Chondrocyte (in vitro differentiated cells): ENCODE results near the gene LST1. TPM values are rescaled to one million over a fixed set of nuclear protein-coding genes. Genes with fewer than 3 reads are reported as not detected.

Source experiments
- DNase-seq: peaks from one replicate; pipeline ENCODE4 v3.0.0; 2021; ENCODE audit warnings: mixed read lengths, low spot score
- H3K27ac Mint-ChIP-seq: one replicate; pipeline ENCODE4 v1.8.0; 2021; ENCODE audit warnings: mild to moderate bottlenecking, moderate library complexity, mixed read lengths; ENCODE audit not compliant: unreplicated experiment
- H3K27me3 Mint-ChIP-seq: 2 replicates; pipeline ENCODE4 v1.8.0; 2021; ENCODE audit warnings: low read depth, mixed read lengths
- H3K36me3 Mint-ChIP-seq: 2 replicates; pipeline ENCODE4 v1.8.0; 2021; ENCODE audit warnings: low read depth, mixed read lengths
- H3K4me1 Mint-ChIP-seq: 2 replicates; pipeline ENCODE4 v1.8.0; 2021; ENCODE audit warnings: low read depth, mild to moderate bottlenecking, mixed read lengths
- H3K4me3 Mint-ChIP-seq: one replicate; pipeline ENCODE4 v1.8.0; 2021; ENCODE audit warnings: mild to moderate bottlenecking, moderate library complexity, mixed read lengths; ENCODE audit not compliant: unreplicated experiment
- H3K9me3 Mint-ChIP-seq: 2 replicates; pipeline ENCODE4 v1.8.0; 2021; ENCODE audit warnings: low read depth, mixed read lengths
- total RNA-seq: library from RNA; stranded (reverse); gene quantifications from 3 replicates; pipeline ENCODE4 v1.2.1, GENCODE V29; 2021
- TF ChIP-seq, protein P1 (sequence below): fragments of 200-600 bp; sonication (generic); IDR thresholded peaks from 2 replicates; pipeline ENCODE4 v1.5.0; 2021; ENCODE audit warnings: antibody characterized with exemption, mild to moderate bottlenecking, moderate library complexity

LST1 gene
- total RNA-seq, 1 donor from 2014 or later: not detected

DNA sequence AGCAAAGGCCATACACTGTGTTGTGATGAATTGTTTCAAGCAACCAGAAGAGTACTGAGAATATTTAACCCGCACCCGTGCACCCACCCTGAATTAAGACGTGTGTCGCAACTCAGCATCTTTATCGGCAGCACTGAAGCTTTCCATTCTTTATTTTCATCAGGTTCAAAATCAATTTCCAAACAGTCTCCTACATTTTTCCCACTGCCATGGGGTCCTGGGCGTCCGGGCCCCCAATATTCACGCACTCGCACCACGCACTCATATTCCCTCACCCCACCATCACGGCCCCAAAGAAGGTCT, 5.7 kb upstream of the LST1 start:
- peaks cover 16% of the 10 kb centered on the region for H3K4me1 Mint-ChIP-seq
- DNase-seq: no peak
- no peaks in the 10 kb centered on the region for H3K9me3 Mint-ChIP-seq
- H3K27me3 Mint-ChIP-seq: no peaks in the 10 kb centered on the region
- TF ChIP-seq, protein P1, sequence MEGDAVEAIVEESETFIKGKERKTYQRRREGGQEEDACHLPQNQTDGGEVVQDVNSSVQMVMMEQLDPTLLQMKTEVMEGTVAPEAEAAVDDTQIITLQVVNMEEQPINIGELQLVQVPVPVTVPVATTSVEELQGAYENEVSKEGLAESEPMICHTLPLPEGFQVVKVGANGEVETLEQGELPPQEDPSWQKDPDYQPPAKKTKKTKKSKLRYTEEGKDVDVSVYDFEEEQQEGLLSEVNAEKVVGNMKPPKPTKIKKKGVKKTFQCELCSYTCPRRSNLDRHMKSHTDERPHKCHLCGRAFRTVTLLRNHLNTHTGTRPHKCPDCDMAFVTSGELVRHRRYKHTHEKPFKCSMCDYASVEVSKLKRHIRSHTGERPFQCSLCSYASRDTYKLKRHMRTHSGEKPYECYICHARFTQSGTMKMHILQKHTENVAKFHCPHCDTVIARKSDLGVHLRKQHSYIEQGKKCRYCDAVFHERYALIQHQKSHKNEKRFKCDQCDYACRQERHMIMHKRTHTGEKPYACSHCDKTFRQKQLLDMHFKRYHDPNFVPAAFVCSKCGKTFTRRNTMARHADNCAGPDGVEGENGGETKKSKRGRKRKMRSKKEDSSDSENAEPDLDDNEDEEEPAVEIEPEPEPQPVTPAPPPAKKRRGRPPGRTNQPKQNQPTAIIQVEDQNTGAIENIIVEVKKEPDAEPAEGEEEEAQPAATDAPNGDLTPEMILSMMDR: no peak
- H3K36me3 Mint-ChIP-seq: no peaks in the 10 kb centered on the region
- H3K4me3 Mint-ChIP-seq: peak overlapping the region; percentile 97
- peak overlapping the region; percentile 49 for H3K27ac Mint-ChIP-seq

DNA sequence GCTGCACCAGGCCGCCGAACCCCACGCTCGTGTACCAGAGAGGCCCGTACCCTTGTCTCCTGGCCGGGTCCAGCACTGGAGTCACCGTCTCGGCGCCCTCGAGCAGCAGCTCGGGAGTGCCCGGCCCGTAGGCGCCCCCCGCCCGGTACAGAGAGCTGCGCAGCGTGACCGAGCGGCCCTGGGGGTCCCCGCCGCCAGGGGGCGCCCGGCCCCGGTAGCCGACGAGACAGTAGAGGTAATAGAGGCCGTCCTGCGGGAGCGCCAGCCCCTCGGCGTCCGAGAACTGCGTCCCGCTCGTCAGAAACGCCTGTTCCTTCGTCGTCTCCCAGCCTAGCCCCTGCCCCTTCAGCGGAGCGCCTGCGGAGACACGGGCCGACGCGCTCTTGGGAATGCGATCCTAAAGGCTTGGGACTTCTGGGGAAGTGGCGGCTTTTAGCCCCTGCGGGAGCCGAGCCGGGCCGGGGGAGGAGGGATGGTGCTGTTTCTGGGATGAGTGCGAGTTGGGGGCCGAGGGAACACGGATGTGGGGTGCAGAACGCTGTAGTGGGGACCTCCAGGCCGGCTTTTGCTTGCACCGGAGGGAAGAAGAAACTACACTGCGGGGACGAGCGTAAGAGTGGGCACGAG, 5.2 kb upstream of the LST1 start:
- no peaks in the 10 kb centered on the region for H3K36me3 Mint-ChIP-seq
- peaks cover 16% of the 10 kb centered on the region for H3K4me1 Mint-ChIP-seq
- H3K4me3 Mint-ChIP-seq: peak overlapping the region; percentile 97
- DNase-seq: no peak
- H3K27me3 Mint-ChIP-seq: no peaks in the 10 kb centered on the region
- peak overlapping the region; percentile 58 for H3K27ac Mint-ChIP-seq
- no peaks in the 10 kb centered on the region for H3K9me3 Mint-ChIP-seq
- TF ChIP-seq, protein P1: peak; percentile 100

DNA sequence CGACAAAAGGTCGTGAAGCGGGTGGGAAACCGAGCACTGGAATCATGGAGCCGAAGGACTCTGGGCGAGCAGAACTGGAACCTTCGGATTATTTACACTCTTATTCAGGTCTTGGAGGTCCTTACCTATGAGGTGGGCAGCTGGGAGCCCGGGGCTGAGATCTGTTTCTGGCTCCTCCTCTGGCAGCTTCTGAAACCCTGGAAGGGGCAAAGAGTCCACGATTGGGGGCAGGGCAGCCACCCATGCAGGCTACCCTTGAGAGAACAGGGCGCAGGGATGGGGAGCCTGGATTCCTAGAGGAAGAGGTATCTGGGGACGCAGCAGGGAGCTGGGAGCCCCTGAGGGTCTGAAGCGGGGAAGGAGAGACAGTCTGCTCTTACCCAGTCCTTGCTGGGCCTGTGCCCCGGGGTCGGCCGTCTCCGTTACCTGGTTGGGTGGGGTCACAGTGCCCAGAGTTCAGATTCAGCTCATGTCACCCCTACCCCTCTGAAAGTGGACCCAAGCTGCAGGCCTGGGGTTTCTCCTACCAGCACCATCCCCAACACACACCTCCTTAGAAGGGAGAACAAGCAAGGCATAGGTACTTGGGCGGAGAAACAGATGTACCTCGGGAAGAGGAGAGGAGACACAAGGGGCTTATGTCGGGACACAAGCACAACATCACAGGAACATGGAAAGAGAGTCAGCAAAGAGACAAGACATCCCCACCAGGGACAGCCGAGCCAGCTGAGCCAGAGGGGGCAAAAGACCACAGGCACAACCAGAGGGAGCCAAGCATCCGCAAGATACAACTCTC, 4.4 kb upstream of the LST1 start:
- peak overlapping the region; percentile 97 for H3K4me3 Mint-ChIP-seq
- TF ChIP-seq, protein P1: no peak
- no peaks in the 10 kb centered on the region for H3K9me3 Mint-ChIP-seq
- H3K27me3 Mint-ChIP-seq: no peaks in the 10 kb centered on the region
- H3K4me1 Mint-ChIP-seq: peaks cover 16% of the 10 kb centered on the region
- H3K27ac Mint-ChIP-seq: peak overlapping the region; percentile 58
- DNase-seq: no peak
- H3K36me3 Mint-ChIP-seq: no peaks in the 10 kb centered on the region

DNA sequence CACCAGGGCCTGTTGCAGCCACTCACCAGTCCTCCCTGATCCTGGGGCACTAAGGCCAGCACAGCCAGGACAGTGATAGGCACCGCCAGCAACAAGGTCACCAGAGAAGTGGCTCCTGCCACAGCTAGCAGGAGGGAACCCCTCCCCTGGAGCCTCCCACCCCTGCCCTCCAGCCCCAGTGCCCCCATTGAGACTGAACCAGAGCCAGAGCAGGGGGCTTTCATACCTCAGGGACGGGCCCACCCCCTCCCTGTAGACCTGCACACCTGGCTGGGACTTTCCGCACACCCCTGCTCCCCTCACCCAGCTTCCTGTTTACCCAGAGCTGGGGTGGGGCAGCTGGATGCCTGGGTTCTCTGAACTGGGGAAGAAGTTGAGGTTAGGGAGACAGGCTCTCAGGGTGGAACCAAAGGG, 3.8 kb upstream of the LST1 start, which contains the start of gene LTB:
Gene LTB (minus strand): TSS at position 195 of the 414 bp plus-strand sequence. CDS start 7 bp downstream, at position 188.
- Mint-ChIP-seq H3K27ac (peak within 1 kb of the TSS; percentile 58), H3K4me1 (peaks cover 16% of the 10 kb centered on the region), H3K36me3 (no peaks in the 10 kb centered on the region), H3K27me3 (no peaks in the 10 kb centered on the region), H3K4me3 (peak within 1 kb of the TSS; percentile 97), H3K9me3 (no peaks in the 10 kb centered on the region)
- DNase-seq: no peak
- TF ChIP-seq, protein P1: no peak

DNA sequence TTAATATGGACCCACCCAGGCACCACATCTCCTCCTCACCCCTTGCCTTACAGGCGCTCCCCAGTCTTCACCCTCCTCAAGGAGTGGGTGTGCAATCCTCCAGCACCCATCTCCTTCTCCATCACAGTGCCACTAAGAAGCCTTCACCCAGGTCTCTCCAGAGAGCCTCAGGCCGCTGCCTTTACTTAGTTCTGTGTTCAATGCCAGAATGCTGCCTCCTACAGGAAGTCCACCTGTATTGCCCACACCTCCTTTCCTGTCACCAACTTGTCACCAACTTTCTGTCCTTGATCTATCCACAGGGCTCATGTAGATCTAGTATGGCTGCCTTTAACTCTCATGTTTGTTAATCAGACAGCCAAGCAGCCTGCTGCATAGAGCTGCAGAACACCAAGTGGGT, 586 bp upstream of the LST1 start:
- DNase-seq: no peak
- TF ChIP-seq, protein P1: peak; percentile 58
- Mint-ChIP-seq H3K27me3 (no peaks in the 10 kb centered on the region), H3K4me3 (no peak overlapping the region), H3K27ac (no peak overlapping the region), H3K9me3 (no peaks in the 10 kb centered on the region), H3K36me3 (no peaks in the 10 kb centered on the region), H3K4me1 (peaks cover 12% of the 10 kb centered on the region)
